Measurements from ENCODE around the gene GALNT7.

DNA sequence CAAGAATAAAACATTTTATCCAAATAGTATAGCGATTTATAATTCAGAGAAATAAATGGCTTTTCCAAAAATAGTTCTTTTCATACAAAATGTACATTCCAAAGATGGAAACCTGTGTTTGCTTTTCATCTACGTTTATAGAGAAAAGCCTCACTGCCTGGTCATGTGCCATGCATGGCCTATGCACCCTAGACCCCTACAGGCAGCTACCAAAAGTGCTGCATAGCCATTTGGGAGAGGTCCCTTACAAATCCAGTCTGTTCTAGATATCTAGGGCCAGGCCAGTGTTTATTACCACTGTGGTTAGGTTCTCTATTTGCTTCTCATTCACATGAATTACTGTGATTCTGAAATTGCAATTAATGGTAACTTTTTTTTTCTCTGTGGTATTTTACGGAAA lies 148.4 kb downstream of the GALNT7 start:
- TF ChIP-seq, protein P1, sequence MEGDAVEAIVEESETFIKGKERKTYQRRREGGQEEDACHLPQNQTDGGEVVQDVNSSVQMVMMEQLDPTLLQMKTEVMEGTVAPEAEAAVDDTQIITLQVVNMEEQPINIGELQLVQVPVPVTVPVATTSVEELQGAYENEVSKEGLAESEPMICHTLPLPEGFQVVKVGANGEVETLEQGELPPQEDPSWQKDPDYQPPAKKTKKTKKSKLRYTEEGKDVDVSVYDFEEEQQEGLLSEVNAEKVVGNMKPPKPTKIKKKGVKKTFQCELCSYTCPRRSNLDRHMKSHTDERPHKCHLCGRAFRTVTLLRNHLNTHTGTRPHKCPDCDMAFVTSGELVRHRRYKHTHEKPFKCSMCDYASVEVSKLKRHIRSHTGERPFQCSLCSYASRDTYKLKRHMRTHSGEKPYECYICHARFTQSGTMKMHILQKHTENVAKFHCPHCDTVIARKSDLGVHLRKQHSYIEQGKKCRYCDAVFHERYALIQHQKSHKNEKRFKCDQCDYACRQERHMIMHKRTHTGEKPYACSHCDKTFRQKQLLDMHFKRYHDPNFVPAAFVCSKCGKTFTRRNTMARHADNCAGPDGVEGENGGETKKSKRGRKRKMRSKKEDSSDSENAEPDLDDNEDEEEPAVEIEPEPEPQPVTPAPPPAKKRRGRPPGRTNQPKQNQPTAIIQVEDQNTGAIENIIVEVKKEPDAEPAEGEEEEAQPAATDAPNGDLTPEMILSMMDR (IDR thresholded peaks at IDR 0.05; ENCODE audit: extremely low read depth in 1 of 2, insufficient read depth in 1 of 2, low read depth in 1 of 2, low read length in 2 of 2), result peak; percentile 9 to 29
- no peak for TF ChIP-seq MYC (IDR thresholded peaks at IDR 0.05; ENCODE audit: low read depth, low read length)
- no peak for TF ChIP-seq EZH2 (IDR thresholded peaks at IDR 0.05; ENCODE audit: borderline replicate concordance, low read depth, low read length, severe bottlenecking)
- TF ChIP-seq, protein P2, sequence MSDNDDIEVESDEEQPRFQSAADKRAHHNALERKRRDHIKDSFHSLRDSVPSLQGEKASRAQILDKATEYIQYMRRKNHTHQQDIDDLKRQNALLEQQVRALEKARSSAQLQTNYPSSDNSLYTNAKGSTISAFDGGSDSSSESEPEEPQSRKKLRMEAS (IDR thresholded peaks at IDR 0.05; ENCODE audit: insufficient read depth, insufficient read length), result no peak
- TF ChIP-seq POLR2A (IDR thresholded peaks at IDR 0.05; ENCODE audit: low read depth, low read length), result no peak

Data from endothelial cell of umbilical vein (primary cell).